ENCODE measurements around the gene CYP11A1.

CYP11A1 gene

GRCh38 chr15:74327756-74328155 lies 39.7 kb downstream of the CYP11A1 start:
- DNase-seq, result no peak

- no peak for DNase-seq
Measured at GRCh38 chr15:74326746-74327145, 40.7 kb downstream of the CYP11A1 start.

- DNase-seq, result no peak
Measured at GRCh38 chr15:74324714-74325113, 42.7 kb downstream of the CYP11A1 start.

- peak in 44 of 56 donors; percentile 1 to 61 (median 18) for DNase-seq
Measured at GRCh38 chr15:74322558-74323180, 44.8 kb downstream of the CYP11A1 start.

- peak in 23 of 56 donors; percentile 2 to 54 (median 12) for DNase-seq
Measured at GRCh38 chr15:74320352-74321247, 46.8 kb downstream of the CYP11A1 start.

- no peak for DNase-seq
Measured at GRCh38 chr15:74319596-74320351, 47.7 kb downstream of the CYP11A1 start.

GRCh38 chr15:74319138-74319460 lies 48.3 kb downstream of the CYP11A1 start:
- DNase-seq, result no peak

- DNase-seq, result peak in 17 of 56 donors; percentile 3 to 31 (median 13)
Measured at GRCh38 chr15:74318376-74319137, 48.9 kb downstream of the CYP11A1 start.

- DNase-seq, result no peak
Measured at GRCh38 chr15:74317820-74318375, 49.5 kb downstream of the CYP11A1 start.

- DNase-seq, result no peak
Measured at GRCh38 chr15:74316141-74316540, 51.3 kb downstream of the CYP11A1 start.

GRCh38 chr15:74315626-74316025 lies 51.8 kb downstream of the CYP11A1 start:
- no peak for DNase-seq

GRCh38 chr15:74314795-74315438 lies 52.5 kb downstream of the CYP11A1 start:
- no peak for DNase-seq

GRCh38 chr15:74313889-74314288 lies 53.6 kb downstream of the CYP11A1 start:
- no peak for DNase-seq

GRCh38 chr15:74312445-74313007 lies 54.9 kb downstream of the CYP11A1 start:
- peak in 3 of 56 donors; percentile 3 to 12 (median 9) for DNase-seq

- no peak for DNase-seq
Measured at GRCh38 chr15:74311734-74312444, 55.6 kb downstream of the CYP11A1 start.

GRCh38 chr15:74307827-74308811 lies 59.3 kb downstream of the CYP11A1 start:
- DNase-seq, result peak in 39 of 56 donors; percentile 1 to 70 (median 23)

- no peak for DNase-seq
Measured at GRCh38 chr15:74306781-74307217, 60.6 kb downstream of the CYP11A1 start.

- no peak for DNase-seq
Measured at GRCh38 chr15:74305687-74306086, 61.8 kb downstream of the CYP11A1 start.

Measured in nucleus accumbens (tissue), 56 donors.